T-helper 2 cell (primary cell): ENCODE data around the gene PPP2R5D.
A peak's percentile ranks its signal among the peaks of the same experiment; 100 is the strongest.
"Not testable (repeated sequence)": the region's sequence is repeated elsewhere in the genome, so short reads cannot be mapped to it uniquely, and the experiment has no call there.

Experiments
- DNase-seq, 5 experiments: peaks; one replicate each; pipeline versions ENCODE4 v3.0.0 to v3.0.0-alpha.2; 2012 to 2022

PPP2R5D gene

DNA sequence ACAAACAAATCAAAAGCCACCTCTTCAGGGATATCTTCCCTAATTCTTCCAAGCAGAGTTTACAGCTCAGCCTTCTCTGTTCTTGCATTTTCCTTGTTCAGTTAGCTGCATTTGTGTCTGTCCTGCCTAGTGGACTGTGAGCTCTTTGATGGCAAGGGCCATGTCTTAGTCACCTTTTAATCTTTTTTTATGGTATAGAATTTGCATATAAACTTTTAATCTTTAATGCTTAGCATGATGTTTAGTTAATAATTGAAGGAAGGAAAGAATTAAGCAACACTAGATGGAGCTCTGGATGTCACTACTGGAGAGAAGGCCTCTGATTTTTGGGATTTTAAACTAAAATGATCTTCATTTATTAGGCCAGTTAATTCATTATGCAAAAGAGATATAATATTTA is 12.1 kb downstream of the PPP2R5D start:
- no peak for DNase-seq

DNA sequence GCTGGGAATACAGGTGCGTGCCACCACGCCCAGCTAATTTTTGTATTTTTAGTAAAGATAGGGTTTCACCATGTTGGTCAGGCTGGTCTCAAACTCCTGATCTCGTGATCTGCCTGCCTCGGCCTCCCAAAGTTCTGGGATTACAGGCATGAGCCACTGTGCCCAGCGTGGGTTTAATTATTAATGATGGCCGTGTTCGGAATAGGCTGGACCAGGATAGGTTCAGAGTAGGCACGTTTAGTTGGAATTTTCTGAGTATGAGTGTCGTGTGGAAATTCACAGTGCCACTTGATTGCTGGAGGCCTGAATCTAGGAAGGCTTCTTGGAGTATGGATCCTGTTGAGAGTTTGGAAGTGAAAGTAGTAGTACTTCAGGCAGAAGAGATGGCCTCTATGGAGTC is 13.8 kb downstream of the PPP2R5D start:
- DNase-seq, result not testable (repeated sequence)

DNA sequence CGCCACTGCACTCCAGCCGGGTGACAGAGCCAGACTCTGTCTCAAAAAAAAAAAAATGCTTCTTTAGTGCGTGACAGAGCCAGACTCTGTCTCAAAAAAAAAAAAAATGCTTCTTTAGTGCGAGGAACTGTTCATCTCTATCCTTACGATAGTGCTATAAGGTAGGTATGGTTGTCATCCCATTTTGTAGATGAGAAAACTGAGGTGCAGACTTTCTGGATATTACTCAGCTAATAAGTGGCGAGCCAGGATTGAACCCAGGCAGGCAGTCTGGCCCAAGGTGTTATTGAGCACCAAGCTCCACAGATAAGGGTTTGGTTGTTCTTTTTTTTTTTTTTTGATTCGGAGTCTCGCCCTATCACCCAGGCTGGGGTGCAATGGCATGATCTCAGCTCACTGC is 17.5 kb downstream of the PPP2R5D start:
- DNase-seq, result no peak

- no peak for DNase-seq
These were observed 21.5 kb downstream of the PPP2R5D start for GRCh38 chr6:43005844-43006243.

GRCh38 chr6:43006251-43006650 is 21.9 kb downstream of the PPP2R5D start:
- DNase-seq, result no peak

- DNase-seq, result no peak
These were observed 22.8 kb downstream of the PPP2R5D start for GRCh38 chr6:43007126-43007525.

- DNase-seq, result peak in 1 of 5 experiments; percentile 50
These were observed 24.8 kb downstream of the PPP2R5D start for GRCh38 chr6:43009124-43009523.

DNA sequence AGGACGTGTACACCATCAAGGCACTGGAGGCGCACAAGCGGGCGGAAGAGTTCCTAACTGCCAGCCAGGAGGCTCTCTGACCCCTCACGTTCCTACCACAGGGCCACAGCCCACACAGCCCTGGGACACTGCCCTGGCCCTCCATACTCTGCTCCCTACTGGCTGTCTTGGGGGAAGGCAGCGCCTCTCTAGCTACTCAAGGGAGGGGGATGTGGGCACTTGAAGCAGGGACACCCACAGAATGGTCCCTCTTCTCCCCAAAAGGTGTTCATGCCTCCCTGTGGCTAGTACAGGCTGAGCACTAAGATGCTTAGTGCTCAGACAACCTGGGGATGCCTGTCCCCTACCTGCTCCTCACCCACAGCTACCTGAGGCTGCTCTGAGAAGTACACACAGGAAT is 26.8 kb downstream of the PPP2R5D start:
- DNase-seq, result no peak

DNA sequence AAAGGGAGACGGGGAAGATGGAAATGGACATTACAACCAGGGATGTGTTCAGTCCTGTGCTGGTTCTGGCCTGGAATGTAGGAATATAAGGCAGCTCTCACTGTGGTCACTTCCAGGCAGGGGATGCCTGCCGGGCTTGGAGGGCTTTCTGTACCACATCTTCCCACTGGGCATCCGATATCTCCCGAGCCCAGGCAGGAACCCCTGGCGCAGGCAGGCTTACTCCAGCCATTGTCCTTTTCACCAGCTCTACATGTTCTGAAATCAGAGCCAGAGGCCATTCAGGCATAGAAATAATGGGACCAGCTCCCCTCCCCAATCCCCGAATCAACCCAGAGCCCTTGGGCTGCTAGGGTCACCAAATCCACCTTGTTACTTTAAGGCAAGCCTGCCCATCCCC is 28.0 kb downstream of the PPP2R5D start:
- DNase-seq, result no peak

DNA sequence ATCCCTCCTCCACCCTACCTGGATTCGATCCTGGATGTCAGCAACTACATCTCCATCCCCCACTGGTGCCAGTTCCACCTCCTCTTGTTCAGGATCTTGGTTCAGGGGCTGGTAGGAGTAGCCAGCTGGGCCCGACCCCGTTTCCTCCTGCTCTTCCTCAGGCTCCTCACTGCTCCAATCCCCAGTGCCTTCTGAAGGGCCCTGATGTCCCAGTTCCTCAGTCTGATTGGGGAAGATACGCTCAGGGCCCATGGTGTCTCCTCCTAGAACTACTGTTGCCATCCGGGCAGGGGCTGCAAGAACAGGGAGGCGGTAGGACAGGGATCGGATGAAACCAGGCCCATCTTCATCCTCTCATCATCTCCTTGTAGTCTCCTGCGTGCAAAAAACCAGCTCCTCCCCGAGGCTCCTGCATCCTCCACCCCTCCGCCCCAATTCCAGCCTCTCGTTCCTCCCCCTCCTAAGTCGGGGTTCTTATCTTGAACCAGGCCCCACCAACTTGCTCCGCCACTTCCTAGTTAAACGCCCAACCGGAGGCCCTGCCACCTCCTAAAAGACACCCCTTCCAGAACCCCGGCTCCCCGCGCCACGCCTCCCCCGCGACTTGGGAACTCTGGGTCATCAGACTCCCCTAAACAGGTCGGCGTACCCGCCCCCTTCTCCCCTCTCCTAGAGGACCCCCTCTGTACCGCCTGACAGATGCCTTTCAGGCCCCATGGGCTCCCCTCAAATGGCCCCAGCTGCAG is 28.9 kb downstream of the PPP2R5D start:
- no peak for DNase-seq

DNA sequence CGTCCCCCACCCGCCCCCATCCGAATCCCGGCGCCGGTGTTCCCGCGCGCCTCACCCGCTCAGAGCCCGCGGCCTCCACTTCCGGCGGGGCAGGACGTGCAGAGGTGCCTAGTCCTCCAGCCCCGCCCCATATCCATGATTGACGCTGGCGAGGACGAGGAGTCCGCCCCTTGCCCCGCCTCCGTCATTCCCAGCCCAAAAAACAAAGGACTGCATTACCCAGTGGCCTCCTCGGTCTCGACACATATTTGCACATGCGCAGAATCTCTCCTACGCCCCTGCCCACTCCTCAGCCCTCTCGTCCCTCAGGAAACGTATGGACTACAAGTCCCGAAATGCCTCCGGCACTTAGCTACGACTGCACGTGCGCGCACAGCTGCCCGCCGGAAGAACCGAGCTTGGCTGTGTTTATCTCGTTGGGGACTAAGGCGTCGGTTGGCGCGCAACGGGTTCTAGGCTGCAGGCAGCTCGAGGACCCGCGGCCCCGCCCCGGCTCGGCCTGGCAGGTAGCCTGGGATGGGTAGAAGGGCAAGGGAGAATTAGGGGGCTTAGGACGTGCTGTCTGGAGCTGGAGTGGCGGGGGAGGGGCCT is 29.6 kb downstream of the PPP2R5D start, which contains the start of the genes KLHDC3 and MEA1:
Gene KLHDC3 (plus strand): TSS at position 407 of the 591 bp plus-strand sequence. CDS start 2,944 bp downstream, outside the sequence.
Gene MEA1 (minus strand): TSS at position 104 of the 591 bp plus-strand sequence. CDS start 133 bp downstream, outside the sequence.
- peak; percentile 92 to 100 (median 98) for DNase-seq

GRCh38 chr6:43014434-43014909 is 30.1 kb downstream of the PPP2R5D start:
- DNase-seq, result no peak

DNA sequence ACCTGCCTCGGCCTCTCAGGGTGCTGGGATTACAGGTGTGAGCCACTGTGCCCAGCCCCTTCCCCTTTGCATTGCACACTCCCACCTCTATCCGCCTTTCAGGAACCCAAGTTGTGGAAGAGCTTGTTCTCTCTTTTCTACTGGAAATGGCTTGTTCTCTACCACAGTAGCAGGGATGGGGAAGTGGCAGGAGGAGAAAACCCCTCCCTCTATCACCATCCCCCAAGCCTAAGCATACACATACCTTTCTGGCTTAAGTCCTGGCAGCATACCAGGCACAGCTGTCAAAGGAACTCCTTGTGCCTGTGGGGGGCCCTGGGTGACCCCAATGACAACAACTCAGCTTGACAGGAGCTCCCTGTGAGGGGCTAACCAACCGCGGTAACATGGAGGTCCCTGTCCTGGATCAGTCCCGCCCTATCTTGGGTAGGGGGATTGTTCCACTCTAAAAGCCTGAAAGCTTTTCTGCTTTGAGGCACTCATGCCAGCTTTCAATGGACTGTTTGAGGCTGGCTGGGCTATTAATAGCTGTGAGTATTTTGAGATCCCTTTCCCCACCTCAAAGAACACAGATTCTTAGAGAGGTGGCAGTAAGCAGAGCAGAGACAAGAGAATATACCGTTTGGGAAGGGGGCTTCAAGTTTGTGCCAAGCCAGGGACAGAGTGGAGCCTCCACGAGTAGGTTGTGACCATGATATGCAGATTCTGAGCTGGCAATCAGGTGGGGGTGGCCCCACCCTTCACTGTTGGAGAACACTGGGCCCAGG is 32.0 kb downstream of the PPP2R5D start:
- DNase-seq, result no peak

DNA sequence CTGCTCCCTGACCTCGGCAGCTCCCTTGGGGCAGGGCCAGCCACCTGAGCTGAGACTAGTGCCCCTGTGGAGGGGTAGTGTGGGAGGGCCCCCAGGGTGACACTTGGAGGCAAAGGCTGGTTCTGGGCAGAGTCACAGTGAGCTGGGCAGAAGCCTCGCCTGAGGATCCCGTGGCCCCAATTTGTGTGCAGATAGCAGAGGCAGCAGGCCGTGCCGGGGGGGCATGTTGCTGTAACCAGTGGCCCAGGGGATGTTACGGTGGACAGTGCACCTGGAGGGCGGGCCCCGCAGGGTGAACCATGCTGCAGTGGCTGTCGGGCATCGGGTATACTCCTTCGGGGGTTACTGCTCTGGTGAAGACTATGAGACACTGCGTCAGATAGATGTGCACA is 32.6 kb downstream of the PPP2R5D start:
- no peak for DNase-seq

DNA sequence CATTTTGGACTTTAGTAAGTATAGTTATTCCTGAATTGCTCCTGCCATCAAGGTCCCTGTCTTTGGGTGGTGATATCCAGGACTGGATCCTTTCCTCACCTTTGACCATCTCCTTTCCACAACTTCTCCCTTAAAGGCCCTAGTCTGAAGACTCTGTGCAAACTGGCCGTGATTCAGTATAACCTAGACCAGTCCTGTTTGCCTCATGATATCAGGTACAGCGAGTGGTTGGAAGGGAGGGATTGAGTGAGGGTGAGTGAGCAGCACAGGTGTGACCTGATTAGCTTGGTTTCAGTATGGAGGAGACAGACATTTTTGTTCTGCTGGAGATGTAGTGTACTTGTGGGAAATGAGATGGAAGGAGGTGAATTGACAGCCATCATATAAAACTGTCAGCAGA is 34.8 kb downstream of the PPP2R5D start:
- no peak for DNase-seq

DNA sequence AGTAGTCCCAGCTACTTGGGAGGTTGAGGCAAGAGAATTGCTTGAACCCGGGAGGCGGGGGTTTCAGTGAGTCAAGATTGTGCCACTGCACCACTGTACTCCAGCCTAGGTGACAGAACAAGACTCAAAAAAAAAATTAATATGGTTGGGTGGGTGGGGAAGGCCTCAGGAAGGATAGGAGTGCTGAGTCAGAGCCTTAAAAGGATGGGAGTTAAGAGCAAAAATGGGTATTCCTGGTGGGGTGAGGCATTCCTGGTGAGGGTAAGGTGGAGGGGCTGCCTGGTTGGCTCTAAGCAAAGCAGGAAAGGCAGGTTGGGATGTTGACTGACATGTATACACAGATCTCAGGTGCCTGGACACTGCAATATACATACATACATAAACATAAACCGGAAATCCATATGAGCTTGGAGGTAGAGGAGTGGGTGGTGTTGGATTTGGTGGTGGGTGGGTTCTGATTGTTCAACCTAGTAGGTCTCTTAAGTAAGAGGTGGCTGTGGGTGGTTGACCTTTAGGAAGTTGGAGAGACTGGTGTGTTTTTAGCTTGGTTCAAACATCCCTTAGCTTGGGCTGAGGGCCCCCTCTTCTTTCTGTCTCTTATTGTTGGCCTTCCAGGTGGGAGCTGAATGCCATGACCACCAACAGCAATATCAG is 35.8 kb downstream of the PPP2R5D start:
- DNase-seq, result no peak

DNA sequence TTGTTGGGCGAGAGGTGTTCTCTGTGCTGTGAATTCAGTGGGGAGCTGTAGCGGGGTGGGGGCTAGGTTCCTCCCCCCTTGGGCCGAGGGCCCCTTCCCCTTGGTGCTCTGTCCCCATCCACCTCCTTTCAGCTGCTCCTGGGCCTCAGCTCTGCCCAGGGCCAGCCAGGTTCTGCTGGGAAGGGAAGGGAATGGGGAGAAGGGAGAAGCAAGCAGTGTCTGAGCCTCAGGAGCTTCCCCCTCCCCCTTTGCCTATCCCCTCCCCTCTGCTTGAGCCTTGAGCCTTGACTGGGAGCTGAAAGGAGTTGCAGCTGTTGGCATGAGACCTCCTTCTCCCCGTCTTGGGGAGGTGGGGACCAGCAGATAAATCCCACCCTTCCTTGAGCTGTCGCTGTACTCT is 36.5 kb downstream of the PPP2R5D start:
- no peak for DNase-seq

DNA sequence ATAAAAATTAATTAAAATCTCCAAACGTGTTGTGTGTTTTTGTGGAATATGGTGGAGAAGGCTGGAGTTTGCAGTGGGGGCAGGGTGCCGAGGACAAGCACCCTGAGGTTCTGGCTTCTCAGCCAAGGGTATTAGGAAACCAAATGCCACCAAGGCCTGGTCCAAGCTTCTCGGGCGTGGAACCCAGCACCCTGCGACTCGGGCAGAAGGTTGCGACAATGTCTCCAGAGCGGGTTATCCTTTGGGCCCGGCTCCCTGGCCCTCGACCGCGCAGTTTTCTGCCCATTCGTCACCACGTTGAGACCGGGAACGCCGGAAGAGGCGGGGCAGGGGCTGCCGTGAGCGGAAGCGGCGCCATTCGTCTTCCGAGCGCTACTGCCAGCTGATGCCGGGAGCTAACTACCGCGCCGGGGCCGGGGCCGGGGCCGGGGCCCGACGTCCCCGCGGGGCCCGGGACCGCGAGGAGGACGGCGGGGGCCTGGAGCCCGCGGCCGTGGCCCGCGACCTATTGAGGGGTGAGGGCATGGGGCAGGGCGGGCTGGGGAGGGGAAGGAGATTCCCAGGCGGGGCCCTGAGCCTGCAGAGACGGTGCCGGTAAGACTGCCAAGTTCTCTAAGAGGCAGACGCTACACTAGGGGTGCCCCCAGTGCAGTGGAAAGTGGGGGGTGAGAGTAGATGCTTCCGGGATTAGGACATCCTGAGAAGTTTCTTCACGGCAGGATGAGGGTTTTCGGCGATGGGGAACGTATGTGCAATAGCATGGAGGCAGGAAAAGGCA is 37.1 kb downstream of the PPP2R5D start, which contains the start of gene RRP36:
Gene RRP36 (plus strand): TSS at position 354 of the 778 bp plus-strand sequence. CDS start 32 bp downstream, at position 386.
- peak; percentile 25 to 68 (median 50) for DNase-seq

GRCh38 chr6:43024436-43024835 is 40.1 kb downstream of the PPP2R5D start:
- DNase-seq, result peak in 1 of 5 experiments; percentile 76

GRCh38 chr6:43026365-43026764 is 42.0 kb downstream of the PPP2R5D start:
- no peak for DNase-seq

GRCh38 chr6:43029120-43029519 is 44.8 kb downstream of the PPP2R5D start:
- DNase-seq, result no peak

- DNase-seq, result no peak
These were observed 48.0 kb downstream of the PPP2R5D start for GRCh38 chr6:43032326-43032725.
